ENCODE data around the gene TDRD6. TPM values are rescaled to one million over a fixed set of nuclear protein-coding genes. Genes with fewer than 3 reads are reported as not detected.

TDRD6 gene
- total RNA-seq, 4 donors from 2014 or later: 0.20 to 0.48 (median 0.41) TPM; not detected in 1

DNA sequence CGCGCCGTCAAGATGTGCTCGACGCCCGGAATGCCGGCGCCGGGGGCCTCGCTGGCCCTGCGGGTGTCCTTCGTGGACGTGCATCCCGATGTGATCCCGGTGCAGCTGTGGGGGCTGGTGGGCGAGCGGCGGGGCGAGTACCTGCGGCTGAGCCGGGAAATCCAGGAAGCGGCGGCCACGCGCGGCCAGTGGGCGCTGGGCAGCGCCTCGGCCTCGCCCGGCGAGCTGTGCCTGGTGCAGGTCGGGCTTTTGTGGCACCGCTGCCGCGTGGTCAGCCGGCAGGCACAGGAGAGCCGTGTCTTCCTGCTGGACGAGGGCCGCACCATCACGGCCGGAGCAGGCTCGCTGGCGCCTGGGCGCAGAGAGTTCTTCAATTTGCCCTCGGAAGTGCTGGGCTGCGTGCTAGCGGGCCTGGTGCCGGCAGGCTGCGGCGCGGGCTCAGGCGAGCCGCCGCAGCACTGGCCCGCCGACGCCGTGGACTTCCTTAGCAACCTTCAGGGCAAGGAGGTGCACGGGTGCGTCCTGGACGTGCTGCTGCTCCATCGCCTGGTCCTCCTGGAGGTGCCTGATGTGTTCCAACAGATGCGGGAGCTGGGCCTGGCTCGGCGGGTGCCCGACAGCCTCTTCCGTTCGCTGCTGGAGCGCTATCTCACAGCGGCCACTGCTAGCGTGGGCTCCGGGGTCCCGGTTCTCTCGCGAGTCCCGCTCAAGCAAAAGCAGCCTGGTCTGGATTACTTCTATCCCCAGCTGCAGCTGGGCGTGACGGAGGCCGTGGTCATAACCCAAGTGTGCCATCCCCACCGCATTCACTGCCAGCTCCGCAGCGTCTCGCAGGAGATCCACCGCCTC, 656 bp downstream of the TDRD6 start:
- TF ChIP-seq, protein P1, sequence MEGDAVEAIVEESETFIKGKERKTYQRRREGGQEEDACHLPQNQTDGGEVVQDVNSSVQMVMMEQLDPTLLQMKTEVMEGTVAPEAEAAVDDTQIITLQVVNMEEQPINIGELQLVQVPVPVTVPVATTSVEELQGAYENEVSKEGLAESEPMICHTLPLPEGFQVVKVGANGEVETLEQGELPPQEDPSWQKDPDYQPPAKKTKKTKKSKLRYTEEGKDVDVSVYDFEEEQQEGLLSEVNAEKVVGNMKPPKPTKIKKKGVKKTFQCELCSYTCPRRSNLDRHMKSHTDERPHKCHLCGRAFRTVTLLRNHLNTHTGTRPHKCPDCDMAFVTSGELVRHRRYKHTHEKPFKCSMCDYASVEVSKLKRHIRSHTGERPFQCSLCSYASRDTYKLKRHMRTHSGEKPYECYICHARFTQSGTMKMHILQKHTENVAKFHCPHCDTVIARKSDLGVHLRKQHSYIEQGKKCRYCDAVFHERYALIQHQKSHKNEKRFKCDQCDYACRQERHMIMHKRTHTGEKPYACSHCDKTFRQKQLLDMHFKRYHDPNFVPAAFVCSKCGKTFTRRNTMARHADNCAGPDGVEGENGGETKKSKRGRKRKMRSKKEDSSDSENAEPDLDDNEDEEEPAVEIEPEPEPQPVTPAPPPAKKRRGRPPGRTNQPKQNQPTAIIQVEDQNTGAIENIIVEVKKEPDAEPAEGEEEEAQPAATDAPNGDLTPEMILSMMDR (IDR thresholded peaks at IDR 0.05): no peak
- TF ChIP-seq POLR2AphosphoS5 (IDR thresholded peaks at IDR 0.05) (no peak), POLR2A (IDR thresholded peaks at IDR 0.05) (no peak), EP300 (IDR thresholded peaks at IDR 0.05; ENCODE audit: low read depth) (no peak)
- in situ Hi-C loops (cut with MboI; ENCODE audit: low pct_ligation_motif_present in 1 of 4, low pct_unique_long_range_greater_than_20kb in 1 of 4, low sequenced_read_pairs in 3 of 4) (no loop called here), intact Hi-C loops (cut with DNase I; ENCODE audit: low total_unique reads) (no loop called here)
- no peaks in the 10 kb centered on the region for H3K36me3 ChIP-seq
- H3K9me3 ChIP-seq: no peaks in the 10 kb centered on the region
- H3K27ac ChIP-seq: no peak overlapping the region
- no peak for DNase-seq
- no peaks in the 10 kb centered on the region for H3K4me1 ChIP-seq
- WGBS, 2 donors (ENCODE audit: low coverage in 1 of 2): 97% methylated on average over 77 of the region's 85 CpGs; no CpG with 5 or more reads in 1 of the 2 donors
- H3K4me3 ChIP-seq: no peak overlapping the region
- H3K27me3 ChIP-seq: no peaks in the 10 kb centered on the region

DNA sequence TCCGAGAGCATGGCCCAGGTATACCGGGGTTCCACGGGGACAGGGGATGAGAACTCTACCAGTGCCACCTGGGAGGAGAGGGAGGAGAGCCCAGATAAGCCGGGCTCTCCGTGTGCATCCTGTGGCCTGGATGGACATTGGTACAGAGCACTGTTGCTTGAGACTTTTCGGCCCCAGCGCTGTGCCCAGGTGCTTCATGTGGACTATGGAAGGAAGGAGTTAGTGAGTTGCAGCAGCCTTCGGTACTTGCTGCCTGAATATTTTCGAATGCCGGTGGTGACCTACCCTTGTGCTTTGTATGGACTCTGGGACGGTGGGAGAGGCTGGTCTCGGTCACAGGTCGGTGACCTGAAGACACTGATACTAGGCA, 1.3 kb downstream of the TDRD6 start:
- Histone ChIP-seq H3K9me3 (no peaks in the 10 kb centered on the region), H3K27me3 (no peaks in the 10 kb centered on the region), H3K36me3 (no peaks in the 10 kb centered on the region), H3K4me3 (no peak overlapping the region), H3K27ac (no peak overlapping the region), H3K4me1 (no peaks in the 10 kb centered on the region)
- TF ChIP-seq EP300 (IDR thresholded peaks at IDR 0.05; ENCODE audit: low read depth) (no peak), POLR2A (IDR thresholded peaks at IDR 0.05) (no peak), POLR2AphosphoS5 (IDR thresholded peaks at IDR 0.05) (no peak)
- TF ChIP-seq, protein P1 (IDR thresholded peaks at IDR 0.05): no peak
- WGBS, 2 donors (ENCODE audit: low coverage in 1 of 2): 93% methylated on average over 13 of the region's 13 CpGs; no CpG with 5 or more reads in 1 of the 2 donors
- intact Hi-C loops (cut with DNase I; ENCODE audit: low total_unique reads) (no loop called here), in situ Hi-C loops (cut with MboI; ENCODE audit: low pct_ligation_motif_present in 1 of 4, low pct_unique_long_range_greater_than_20kb in 1 of 4, low sequenced_read_pairs in 3 of 4) (no loop called here)
- no peak for DNase-seq

DNA sequence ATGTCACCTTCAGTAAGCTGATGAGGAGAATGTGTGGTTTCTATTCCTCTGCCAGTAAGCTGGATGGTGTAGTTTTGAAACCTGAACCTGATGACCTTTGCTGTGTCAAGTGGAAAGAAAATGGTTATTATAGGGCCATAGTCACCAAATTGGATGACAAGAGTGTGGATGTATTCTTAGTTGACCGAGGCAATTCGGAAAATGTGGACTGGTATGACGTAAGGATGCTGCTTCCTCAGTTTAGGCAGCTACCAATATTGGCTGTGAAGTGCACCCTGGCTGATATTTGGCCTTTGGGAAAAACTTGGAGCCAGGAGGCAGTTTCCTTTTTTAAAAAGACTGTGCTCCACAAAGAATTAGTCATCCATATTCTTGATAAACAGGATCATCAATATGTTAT, 2.0 kb downstream of the TDRD6 start:
- in situ Hi-C loops (cut with MboI; ENCODE audit: low pct_ligation_motif_present in 1 of 4, low pct_unique_long_range_greater_than_20kb in 1 of 4, low sequenced_read_pairs in 3 of 4) (no loop called here), intact Hi-C loops (cut with DNase I; ENCODE audit: low total_unique reads) (no loop called here)
- no peaks in the 10 kb centered on the region for H3K27me3 ChIP-seq
- no peaks in the 10 kb centered on the region for H3K9me3 ChIP-seq
- no peak for DNase-seq
- H3K36me3 ChIP-seq: no peaks in the 10 kb centered on the region
- no peaks in the 10 kb centered on the region for H3K4me1 ChIP-seq
- no peak overlapping the region for H3K4me3 ChIP-seq
- 89 to 100% methylated on average over 2 to 3 of the region's 3 CpGs for WGBS, 2 donors (ENCODE audit: low coverage in 1 of 2)
- H3K27ac ChIP-seq: no peak overlapping the region
- TF ChIP-seq, protein P1 (IDR thresholded peaks at IDR 0.05): no peak
- TF ChIP-seq EP300 (IDR thresholded peaks at IDR 0.05; ENCODE audit: low read depth): no peak
- TF ChIP-seq POLR2A (IDR thresholded peaks at IDR 0.05): no peak
- TF ChIP-seq POLR2AphosphoS5 (IDR thresholded peaks at IDR 0.05): no peak

DNA sequence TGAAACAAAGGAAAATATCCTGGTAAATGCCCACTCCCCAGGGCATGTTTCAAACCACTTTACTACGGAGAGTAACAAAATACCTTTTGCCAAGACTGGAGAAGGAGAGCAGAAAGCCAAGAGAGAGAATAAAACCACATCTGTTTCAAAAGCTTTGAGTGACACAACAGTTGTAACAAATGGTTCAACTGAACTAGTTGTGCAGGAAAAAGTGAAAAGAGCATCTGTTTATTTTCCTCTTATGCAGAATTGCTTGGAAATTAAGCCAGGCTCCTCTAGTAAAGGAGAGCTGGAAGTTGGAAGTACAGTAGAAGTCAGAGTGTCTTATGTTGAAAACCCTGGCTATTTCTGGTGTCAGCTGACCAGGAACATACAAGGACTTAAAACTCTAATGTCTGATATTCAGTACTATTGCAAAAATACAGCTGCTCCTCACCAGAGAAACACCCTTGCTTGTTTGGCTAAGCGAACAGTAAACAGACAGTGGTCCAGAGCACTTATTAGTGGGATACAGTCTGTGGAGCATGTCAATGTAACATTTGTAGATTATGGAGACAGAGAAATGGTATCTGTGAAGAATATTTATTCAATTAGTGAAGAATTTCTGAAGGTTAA, 2.6 kb downstream of the TDRD6 start:
- Histone ChIP-seq H3K36me3 (no peaks in the 10 kb centered on the region), H3K4me1 (no peaks in the 10 kb centered on the region), H3K4me3 (no peak overlapping the region), H3K9me3 (no peaks in the 10 kb centered on the region), H3K27ac (no peak overlapping the region), H3K27me3 (no peaks in the 10 kb centered on the region)
- 70 to 81% methylated on average over 1 to 2 of the region's 2 CpGs for WGBS, 2 donors (ENCODE audit: low coverage in 1 of 2)
- no peak for DNase-seq
- intact Hi-C loops (cut with DNase I; ENCODE audit: low total_unique reads) (no loop called here), in situ Hi-C loops (cut with MboI; ENCODE audit: low pct_ligation_motif_present in 1 of 4, low pct_unique_long_range_greater_than_20kb in 1 of 4, low sequenced_read_pairs in 3 of 4) (no loop called here)
- no peak for TF ChIP-seq POLR2A (IDR thresholded peaks at IDR 0.05)
- TF ChIP-seq, protein P1 (IDR thresholded peaks at IDR 0.05): no peak
- TF ChIP-seq POLR2AphosphoS5 (IDR thresholded peaks at IDR 0.05): no peak
- TF ChIP-seq EP300 (IDR thresholded peaks at IDR 0.05; ENCODE audit: low read depth): no peak

Data from transverse colon (tissue), 4 donors.